Colonic mucosa (tissue), 4 donors: ENCODE data around the gene DIDO1. TPM values are rescaled to one million over a fixed set of nuclear protein-coding genes. Genes with fewer than 3 reads are reported as not detected.

Experiments used
- DNase-seq: peaks from one replicate; pipeline ENCODE4 v3.0.0-alpha.2; 2020
- H3K27ac ChIP-seq: fragments of 200-600 bp; one replicate; pipeline ENCODE4 v1.8.0; 2021
- H3K27me3 ChIP-seq: fragments of 200-600 bp; one replicate; pipeline ENCODE4 v1.8.0; 2021
- H3K36me3 ChIP-seq: fragments of 200-600 bp; one replicate; pipeline ENCODE4 v1.8.0; 2021
- H3K4me1 ChIP-seq: fragments of 200-600 bp; one replicate; pipeline ENCODE4 v1.8.0; 2021; ENCODE audit warnings: mild to moderate bottlenecking
- H3K4me3 ChIP-seq: fragments of 200-600 bp; one replicate; pipeline ENCODE4 v1.8.0; 2021
- H3K9ac ChIP-seq, 2 donors: one replicate each; pipeline ENCODE4 v1.7.0; 2013; ENCODE audit warnings: control low read depth in 2 of 2, low read depth in 2 of 2, low read length in 2 of 2
- H3K9me3 ChIP-seq: fragments of 200-600 bp; one replicate; pipeline ENCODE4 v1.8.0; 2021
- CTCF ChIP-seq: fragments of 200-600 bp; IDR thresholded peaks from one replicate; pipeline ENCODE4 v1.8.0; 2022; ENCODE audit warnings: antibody characterized with exemption, mild to moderate bottlenecking
- intact Hi-C: fragments of 100-400 bp; cut with DNase I; formaldehyde crosslinking; loops from one replicate; pipeline ENCODE4 v1.14.1; 2022
- total RNA-seq, 2 donors: library from RNA; stranded (reverse); fragmentation: NEBNext Ultra II Directional in 1 of 2; extraction: Animal tissue kit (Norgen Biotek cat#: 25700) in 1 of 2; gene quantifications; one replicate each; pipeline ENCODE4 v1.2.1, GENCODE V29; 2021
- donor health status: healthy.
- donor health status: DM: no; HTN: no; CAD: no.
- donor health status: DM: no; HTN: no; CAD: no.

DIDO1 gene
- total RNA-seq, 2 donors from 2014 or later, result 41.4 to 50.4 TPM

GRCh38 chr20:62949153-62949821 is 23.0 kb upstream of the DIDO1 start:
- Histone ChIP-seq H3K9ac (no peak overlapping the region), H3K9me3 (no peaks in the 10 kb centered on the region), H3K4me1 (peaks cover 14% of the 10 kb centered on the region), H3K27me3 (no peaks in the 10 kb centered on the region), H3K27ac (no peak overlapping the region), H3K4me3 (no peak overlapping the region), H3K36me3 (peaks cover 5% of the 10 kb centered on the region)
- intact Hi-C loops, result no loop called here
- no peak for DNase-seq
- TF ChIP-seq CTCF, result no peak

GRCh38 chr20:62947532-62948300 is 21.4 kb upstream of the DIDO1 start:
- intact Hi-C loops, result no loop called here
- no peak for DNase-seq

GRCh38 chr20:62946918-62947317 is 20.6 kb upstream of the DIDO1 start:
- H3K27me3 ChIP-seq, result no peaks in the 10 kb centered on the region
- peaks cover 1% of the 10 kb centered on the region for H3K4me1 ChIP-seq
- H3K27ac ChIP-seq, result no peak overlapping the region
- H3K4me3 ChIP-seq, result no peak overlapping the region
- DNase-seq, result no peak
- no peak overlapping the region for H3K9ac ChIP-seq
- H3K9me3 ChIP-seq, result no peaks in the 10 kb centered on the region
- intact Hi-C loops, result no loop called here
- peaks cover 5% of the 10 kb centered on the region for H3K36me3 ChIP-seq
- TF ChIP-seq CTCF, result no peak

More at GRCh38 chr20:62947532-62948300, 21.4 kb upstream of the DIDO1 start:
- no peak overlapping the region for H3K27ac ChIP-seq
- H3K27me3 ChIP-seq, result no peaks in the 10 kb centered on the region
- no peak for TF ChIP-seq CTCF
- no peak overlapping the region for H3K4me3 ChIP-seq
- no peak overlapping the region for H3K9ac ChIP-seq
- H3K4me1 ChIP-seq, result peaks cover 3% of the 10 kb centered on the region
- H3K9me3 ChIP-seq, result no peaks in the 10 kb centered on the region
- peaks cover 5% of the 10 kb centered on the region for H3K36me3 ChIP-seq

- TF ChIP-seq CTCF, result no peak
- H3K9me3 ChIP-seq, result no peaks in the 10 kb centered on the region
- intact Hi-C loops, result no loop called here
- no peak overlapping the region for H3K4me3 ChIP-seq
- H3K36me3 ChIP-seq, result peaks cover 5% of the 10 kb centered on the region
- no peaks in the 10 kb centered on the region for H3K27me3 ChIP-seq
- no peak overlapping the region for H3K27ac ChIP-seq
- H3K4me1 ChIP-seq, result no peaks in the 10 kb centered on the region
- no peak overlapping the region for H3K9ac ChIP-seq
- DNase-seq, result no peak
These were observed 19.6 kb upstream of the DIDO1 start for GRCh38 chr20:62945771-62946339.

- intact Hi-C loops, result no loop called here
- Histone ChIP-seq H3K4me3 (no peak overlapping the region), H3K4me1 (peaks cover 2% of the 10 kb centered on the region), H3K9me3 (no peaks in the 10 kb centered on the region), H3K27me3 (no peaks in the 10 kb centered on the region), H3K36me3 (peaks cover 5% of the 10 kb centered on the region), H3K9ac (no peak overlapping the region), H3K27ac (no peak overlapping the region)
- TF ChIP-seq CTCF, result no peak
- no peak for DNase-seq
These were observed 18.4 kb upstream of the DIDO1 start for GRCh38 chr20:62944746-62945145.
